Panc1 (cell line): ENCODE measurements around the gene UNC13C. TPM values are rescaled to one million over a fixed set of nuclear protein-coding genes. Genes with fewer than 3 reads are reported as not detected.

Source experiments
- ATAC-seq: fragments of 200-7000 bp; cut with Tn5 transposase; 2 replicates; pipeline ENCODE4 v1.9.1; 2020; ENCODE audit warnings: mild to moderate bottlenecking, moderate library complexity
- BruUV-seq: library from RNA; stranded (reverse); fragments of 400-500 nt; replicated peaks from 2 replicates; lab custom pipeline; 2021; lab: Mats Ljungman, UMichigan
- CTCF ChIA-PET: fragments of 300-600 bp; sonication (Branson Sonifier 250); formaldehyde crosslinking; loops from one replicate; lab custom pipeline; 2022; ENCODE audit warnings: antibody characterized with exemption; lab: Charles Lee
- POLR2A ChIA-PET: fragments of 300-600 bp; sonication (Branson Sonifier 250); formaldehyde crosslinking; loops from one replicate; lab custom pipeline; 2022; ENCODE audit warnings: antibody characterized with exemption; lab: Charles Lee
- DNase-seq: peaks from one replicate; pipeline ENCODE4 v3.0.0-alpha.2; 2010; ENCODE audit warnings: low read depth, low spot score
- H3K27ac ChIP-seq: 2 replicates; pipeline ENCODE4 v1.5.1; 2011; ENCODE audit warnings: mild to moderate bottlenecking, low read length, inconsistent platforms
- H3K27me3 ChIP-seq: fragments of 200-500 bp; sonication (Bioruptor generic); 2 replicates; pipeline ENCODE4 v1.6.0; 2014; ENCODE audit warnings: low read length, inconsistent platforms; ENCODE audit not compliant: control insufficient read depth, insufficient read depth
- H3K36me3 ChIP-seq: fragments of 200-500 bp; sonication (Bioruptor generic); 2 replicates; pipeline ENCODE4 v1.5.1; 2014; ENCODE audit warnings: inconsistent platforms, mild to moderate bottlenecking, low read length, moderate library complexity; ENCODE audit not compliant: control insufficient read depth, insufficient read depth
- H3K4me1 ChIP-seq: 2 replicates; pipeline ENCODE4 v1.5.1; 2011; ENCODE audit warnings: inconsistent platforms, mild to moderate bottlenecking, low read length, moderate library complexity; ENCODE audit not compliant: control insufficient read depth, insufficient read depth
- H3K4me3 ChIP-seq, 2 experiments: 2 replicates each; pipeline ENCODE4 v1.5.1; 2011 to 2012; ENCODE audit warnings: low read depth in 2 of 2, low read length in 2 of 2, mild to moderate bottlenecking in 2 of 2, inconsistent platforms in 1 of 2, moderate library complexity in 1 of 2
- H3K9me3 ChIP-seq: fragments of 200-500 bp; sonication (Bioruptor generic); 2 replicates; pipeline ENCODE4 v1.5.1; 2014; ENCODE audit warnings: low read depth, mild to moderate bottlenecking, inconsistent platforms, low read length, moderate library complexity; ENCODE audit not compliant: control insufficient read depth, insufficient read depth
- CTCF ChIP-seq: fragments of 450-650 bp; IDR thresholded peaks from 2 replicates; pipeline ENCODE4 v1.5.1; 2017; ENCODE audit warnings: mild to moderate bottlenecking
- POLR2AphosphoS5 ChIP-seq: IDR thresholded peaks from 2 replicates; pipeline ENCODE4 v1.6.1; 2012; ENCODE audit warnings: mild to moderate bottlenecking, low read depth, low read length, moderate library complexity
- REST ChIP-seq, 2 experiments: IDR thresholded peaks; 2 replicates each; pipeline ENCODE4 v1.6.1; 2011 to 2012; ENCODE audit warnings: low read depth in 2 of 2, control low read depth in 1 of 2, low read length in 1 of 2, mild to moderate bottlenecking in 1 of 2, moderate library complexity in 1 of 2; ENCODE audit not compliant: insufficient read depth in 1 of 2
- SIN3A ChIP-seq: IDR thresholded peaks from 2 replicates; pipeline ENCODE4 v1.6.1; 2012; ENCODE audit warnings: low read depth, mild to moderate bottlenecking, low read length, moderate library complexity, borderline replicate concordance; ENCODE audit not compliant: insufficient read depth
- TCF7L2 ChIP-seq: IDR thresholded peaks from 2 replicates; pipeline ENCODE4 v1.6.1; 2011; ENCODE audit warnings: mild to moderate bottlenecking, low read depth, low read length, inconsistent platforms
- in situ Hi-C: cut with HindIII; loops from 2 replicates; pipeline ENCODE4 v1.10.0; 2016; ENCODE audit warnings: low sequenced_read_pairs, low pct_unique_long_range_greater_than_20kb
- intact Hi-C: fragments of 100-400 bp; cut with micrococcal nuclease; formaldehyde crosslinking; loops from one replicate; pipeline ENCODE4 v1.10.0; 2022; ENCODE audit not compliant: unreplicated experiment
- total RNA-seq: library from RNA; stranded (reverse); gene quantifications from one replicate; pipeline ENCODE4 v1.2.1, GENCODE V29; 2021; ENCODE audit not compliant: unreplicated experiment

Gene UNC13C
- total RNA-seq, 1 experiment from 2014 or later: not detected

DNA sequence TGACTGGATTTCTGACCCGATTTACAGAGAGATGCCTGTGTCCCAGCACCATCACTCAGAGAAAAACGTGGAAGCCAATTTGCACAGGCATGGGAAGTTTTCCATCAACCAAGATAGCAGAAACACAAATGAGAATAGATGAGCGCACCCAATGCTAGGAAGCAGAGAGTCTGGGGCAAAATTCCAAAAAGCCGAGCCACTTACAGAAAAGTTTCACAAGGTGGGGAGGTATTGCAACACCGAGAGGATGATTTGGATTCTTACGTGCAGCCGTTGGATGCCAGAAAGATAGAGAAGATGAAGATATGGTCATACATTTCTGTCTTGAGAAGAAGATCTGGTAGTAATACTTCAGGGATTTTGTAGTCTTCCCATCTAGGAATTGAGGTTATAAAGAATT lies 57.4 kb downstream of the UNC13C start:
- ATAC-seq: no peak
- ChIA-PET CTCF (no interaction called here), POLR2A (no interaction called here)
- no TSS peak for BruUV-seq
- no peak for TF ChIP-seq SIN3A
- TF ChIP-seq TCF7L2: no peak
- DNase-seq: no peak
- no peaks in the 10 kb centered on the region for H3K4me1 ChIP-seq
- no peak overlapping the region for H3K27ac ChIP-seq
- no peaks in the 10 kb centered on the region for H3K27me3 ChIP-seq
- intact Hi-C loops (no loop called here), in situ Hi-C loops (no loop called here)
- no peaks in the 10 kb centered on the region for H3K9me3 ChIP-seq
- no peaks in the 10 kb centered on the region for H3K36me3 ChIP-seq
- no peak overlapping the region for H3K4me3 ChIP-seq

- ChIA-PET CTCF (no interaction called here), POLR2A (no interaction called here)
- TF ChIP-seq TCF7L2: no peak
- TF ChIP-seq SIN3A: no peak
- TF ChIP-seq CTCF: no peak
- no peak for TF ChIP-seq REST (IDR thresholded peaks at IDR 0.05; ENCODE audit: insufficient read depth in 1 of 2, low read depth in 2 of 2, low read length in 1 of 2)
- no peak for TF ChIP-seq POLR2AphosphoS5
- Histone ChIP-seq H3K4me1 (no peaks in the 10 kb centered on the region), H3K36me3 (no peaks in the 10 kb centered on the region), H3K4me3 (no peak overlapping the region), H3K9me3 (no peaks in the 10 kb centered on the region; the same call in 1 of the 2 replicates), H3K27ac (no peak overlapping the region), H3K27me3 (no peaks in the 10 kb centered on the region)
- DNase-seq (no peak), ATAC-seq (no peak)
- in situ Hi-C loops: no loop called here
- BruUV-seq: no TSS peak
- intact Hi-C loops: no loop called here
These were observed 67.2 kb downstream of the UNC13C start for GRCh38 chr15:54045397-54045796.

GRCh38 chr15:54046093-54046492 lies 67.9 kb downstream of the UNC13C start:
- ChIA-PET CTCF (no interaction called here), POLR2A (no interaction called here)
- DNase-seq: no peak
- Histone ChIP-seq H3K4me1 (no peaks in the 10 kb centered on the region), H3K27me3 (no peaks in the 10 kb centered on the region), H3K4me3 (no peak overlapping the region), H3K36me3 (no peaks in the 10 kb centered on the region), H3K27ac (no peak overlapping the region), H3K9me3 (no peaks in the 10 kb centered on the region; the same call in 1 of the 2 replicates)
- BruUV-seq: no TSS peak
- in situ Hi-C loops: no loop called here
- no peak for ATAC-seq
- intact Hi-C loops: no loop called here
- no peak for TF ChIP-seq TCF7L2
- TF ChIP-seq SIN3A: no peak
- no peak for TF ChIP-seq CTCF
- no peak for TF ChIP-seq REST (IDR thresholded peaks at IDR 0.05; ENCODE audit: insufficient read depth in 1 of 2, low read depth in 2 of 2, low read length in 1 of 2)
- TF ChIP-seq POLR2AphosphoS5: no peak
